Activated CD4-positive, alpha-beta T cell treated with anti-CD3 and anti-CD28 coated beads for 48 hours (primary cell): ENCODE data around the gene TMEFF2.
"Not testable (repeated sequence)": the region's sequence is repeated elsewhere in the genome, so short reads cannot be mapped to it uniquely, and the experiment has no call there.

Experiments
- DNase-seq: peaks from one replicate; pipeline ENCODE4 v3.0.0-alpha.2; 2020

The TMEFF2 gene

GRCh38 chr2:191926671-191927070 lies 268.1 kb downstream of the TMEFF2 start:
- no peak for DNase-seq

GRCh38 chr2:191923652-191923997 lies 271.1 kb downstream of the TMEFF2 start:
- no peak for DNase-seq

GRCh38 chr2:191922736-191923651 lies 271.7 kb downstream of the TMEFF2 start:
- DNase-seq, result no peak

GRCh38 chr2:191921650-191922049 lies 273.1 kb downstream of the TMEFF2 start:
- DNase-seq, result not testable (repeated sequence)

GRCh38 chr2:191920502-191920901 lies 274.2 kb downstream of the TMEFF2 start:
- no peak for DNase-seq

GRCh38 chr2:191917967-191918651 lies 276.6 kb downstream of the TMEFF2 start:
- DNase-seq, result no peak

GRCh38 chr2:191917430-191917881 lies 277.3 kb downstream of the TMEFF2 start:
- DNase-seq, result no peak

GRCh38 chr2:191916826-191917225 lies 277.9 kb downstream of the TMEFF2 start:
- DNase-seq, result no peak

- no peak for DNase-seq
These were observed 279.0 kb downstream of the TMEFF2 start for GRCh38 chr2:191915750-191916149.

- no peak for DNase-seq
These were observed 280.9 kb downstream of the TMEFF2 start for GRCh38 chr2:191913796-191914195.

GRCh38 chr2:191912764-191913163 lies 282.0 kb downstream of the TMEFF2 start:
- DNase-seq, result no peak

- DNase-seq, result no peak
These were observed 284.2 kb downstream of the TMEFF2 start for GRCh38 chr2:191910518-191910917.

GRCh38 chr2:191908874-191909273 lies 285.9 kb downstream of the TMEFF2 start:
- DNase-seq, result no peak

GRCh38 chr2:191907545-191907944 lies 287.2 kb downstream of the TMEFF2 start:
- no peak for DNase-seq

- no peak for DNase-seq
These were observed 287.6 kb downstream of the TMEFF2 start for GRCh38 chr2:191907091-191907490.

- DNase-seq, result no peak
These were observed 289.4 kb downstream of the TMEFF2 start for GRCh38 chr2:191905336-191905735.

GRCh38 chr2:191901031-191901430 lies 293.7 kb downstream of the TMEFF2 start:
- DNase-seq, result no peak

- DNase-seq, result no peak
These were observed 295.3 kb downstream of the TMEFF2 start for GRCh38 chr2:191899410-191899809.
